Measurements from ENCODE around the gene CLOCK.

Gene CLOCK

DNA sequence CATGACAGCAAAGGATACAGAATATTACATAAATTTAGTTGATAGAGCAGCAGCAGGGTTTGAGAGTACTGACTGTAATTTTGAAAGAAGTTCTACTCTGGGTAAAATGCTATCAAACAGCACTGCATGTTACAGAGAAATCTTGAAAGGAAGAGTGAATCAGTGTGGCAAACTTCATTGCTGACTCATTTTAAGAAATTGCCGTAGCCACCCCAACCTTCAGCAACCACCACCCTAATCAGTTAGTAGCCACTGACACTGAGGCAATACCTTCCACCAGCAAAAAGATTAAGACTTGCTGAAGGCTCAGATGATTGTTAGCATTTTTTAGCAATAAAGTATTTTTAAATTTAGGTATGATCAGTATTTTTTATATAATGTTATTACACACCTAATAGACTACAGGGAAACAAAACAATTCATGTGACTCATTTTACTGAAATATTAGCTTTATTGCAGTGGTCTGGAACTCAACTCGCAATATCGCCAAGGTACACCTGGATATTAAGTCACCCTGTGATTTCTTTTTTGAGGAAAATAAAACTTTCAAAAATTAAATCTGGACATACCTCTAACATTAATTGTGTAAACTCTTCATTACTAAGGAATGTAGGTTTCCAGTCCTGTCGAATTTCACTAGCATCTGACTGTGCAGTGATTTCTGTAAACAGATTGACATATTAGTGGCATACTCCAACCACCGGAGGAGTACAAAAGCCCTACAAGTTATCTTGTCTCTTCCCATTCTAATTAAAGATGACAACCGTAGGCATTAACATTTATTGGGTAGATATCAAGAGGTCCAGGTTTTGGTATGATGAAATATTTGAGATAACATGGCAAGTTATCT lies 71.1 kb downstream of the CLOCK start:
- DNase-seq: no peak

DNA sequence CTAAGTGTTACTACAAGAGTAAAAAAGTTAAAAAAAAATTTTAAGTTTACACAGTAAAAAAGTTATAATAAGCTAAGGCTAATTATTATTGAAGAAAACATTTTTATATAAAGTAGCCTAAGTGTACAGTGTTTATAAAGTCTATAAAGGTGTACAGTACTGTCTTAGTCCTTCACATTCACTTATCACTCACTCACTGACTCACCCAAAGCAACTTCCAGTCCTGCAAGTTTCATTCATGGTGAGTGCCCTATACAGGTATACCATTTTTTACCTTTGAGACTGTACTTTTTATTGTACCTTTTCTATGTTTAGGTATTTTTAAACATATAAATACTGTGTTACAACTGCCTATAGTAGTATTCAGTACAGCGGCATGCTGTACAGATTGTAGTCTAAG lies 76.7 kb downstream of the CLOCK start:
- DNase-seq: no peak

DNA sequence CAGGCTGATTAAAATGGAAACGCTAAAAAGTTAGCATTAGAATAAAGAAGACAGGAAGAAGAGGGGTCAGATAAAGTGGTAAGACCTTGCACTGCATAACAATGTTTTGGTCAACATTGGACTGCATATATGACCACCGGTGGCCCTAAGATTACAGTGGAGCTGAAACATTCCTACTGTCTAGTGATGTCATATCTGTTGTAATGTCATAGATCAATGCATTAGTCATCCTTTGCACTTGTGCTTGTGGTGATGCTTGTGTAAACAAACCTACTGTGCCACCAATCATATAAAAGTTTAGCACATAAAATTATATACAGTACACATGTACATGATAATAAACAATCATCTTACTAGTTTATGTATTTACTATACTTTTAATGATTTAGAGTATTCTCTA lies 78.0 kb downstream of the CLOCK start:
- no peak for DNase-seq

DNA sequence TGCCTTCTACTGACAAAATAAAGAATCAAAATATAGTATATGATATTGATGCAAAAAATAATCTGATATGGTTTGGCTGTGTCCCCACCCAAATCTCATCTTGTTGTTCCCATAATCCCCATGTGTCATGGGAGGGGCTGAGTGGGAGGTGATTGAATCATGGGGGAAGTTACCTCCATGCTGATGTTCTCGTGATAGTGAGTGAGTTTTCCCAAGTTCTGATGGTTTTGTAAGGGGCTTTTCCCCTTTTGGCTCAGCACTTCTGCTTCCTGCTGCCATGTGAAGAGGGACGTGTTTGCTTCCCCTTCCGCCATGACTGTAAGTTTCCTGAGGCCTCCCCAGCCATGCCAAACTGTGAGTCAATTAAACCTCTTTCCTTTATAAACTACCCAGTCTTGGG lies 80.7 kb downstream of the CLOCK start:
- no peak for DNase-seq

DNA sequence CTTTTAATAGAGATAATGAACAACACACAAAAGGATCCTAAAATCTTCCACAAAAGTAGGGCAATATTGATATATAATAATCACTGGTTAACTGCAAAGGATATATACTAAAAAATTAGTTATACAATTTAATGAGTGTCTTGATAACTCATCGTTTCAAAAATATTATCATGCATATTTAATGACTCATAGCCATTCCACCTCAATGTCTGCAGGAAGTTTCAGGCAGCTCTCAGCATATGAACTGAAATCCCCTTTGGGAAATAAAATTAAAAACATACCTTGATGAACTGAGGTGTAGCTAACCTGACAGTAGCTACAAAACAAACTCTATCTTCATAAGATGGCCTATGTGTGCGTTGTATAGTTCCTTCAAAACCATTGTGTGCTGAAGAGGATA lies 88.1 kb downstream of the CLOCK start:
- DNase-seq: no peak

DNA sequence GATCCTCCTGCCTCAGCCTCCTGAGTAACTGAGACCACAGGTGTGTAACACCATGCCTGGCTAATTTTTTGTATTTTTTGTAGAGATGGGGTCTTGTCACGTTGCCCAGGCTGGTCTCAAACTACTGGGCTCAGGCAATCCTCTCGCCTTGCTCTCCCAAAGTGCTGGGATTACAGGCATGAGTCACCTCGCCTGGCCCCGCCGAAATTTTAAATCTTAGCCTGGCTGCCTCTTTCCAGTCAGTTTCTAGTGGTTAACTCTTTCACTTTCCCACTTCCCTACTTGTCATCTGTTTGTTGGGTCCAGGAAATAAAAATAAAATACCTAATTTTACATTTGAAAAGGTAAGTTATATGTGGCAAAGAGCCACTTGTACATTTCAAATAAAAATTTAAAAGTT lies 88.5 kb downstream of the CLOCK start:
- no peak for DNase-seq

DNA sequence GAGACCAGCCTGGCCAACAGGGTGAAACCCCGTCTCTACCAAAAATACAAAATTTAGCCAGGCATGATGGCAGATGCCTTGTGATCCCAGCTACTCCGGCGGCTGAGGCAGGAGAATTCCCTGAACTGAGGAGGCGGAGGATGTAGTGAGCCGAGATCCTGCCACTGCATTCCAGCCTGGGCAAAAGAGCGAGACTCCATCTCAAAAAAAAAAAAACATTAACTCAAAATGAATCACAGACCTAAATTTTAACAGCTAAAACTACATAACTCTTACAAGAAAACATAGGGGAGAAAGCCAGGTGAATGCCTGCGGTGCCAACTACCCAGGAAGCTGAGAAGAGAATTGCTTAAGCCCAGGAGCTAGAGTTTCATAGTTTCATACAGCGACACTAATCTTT lies 96.1 kb downstream of the CLOCK start:
- no peak for DNase-seq

DNA sequence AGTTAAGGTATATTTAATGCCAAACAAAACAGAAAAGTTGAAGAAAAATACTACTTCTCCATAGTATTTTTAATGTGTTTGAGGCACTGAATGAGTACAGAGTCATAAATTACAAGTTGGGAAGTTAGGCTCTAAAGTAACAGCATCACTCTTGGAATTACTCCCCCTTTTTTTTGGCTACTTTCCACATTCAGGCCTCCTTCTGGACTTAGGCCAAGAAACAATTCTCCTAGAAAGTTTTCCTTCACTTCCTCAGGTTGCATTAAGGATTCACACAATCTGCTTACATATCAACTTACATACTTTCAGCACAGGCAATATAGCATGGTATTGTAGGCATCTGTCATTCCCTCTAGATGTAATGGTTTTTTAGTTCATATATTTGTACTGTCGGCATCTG lies 98.9 kb downstream of the CLOCK start:
- no peak for DNase-seq

DNA sequence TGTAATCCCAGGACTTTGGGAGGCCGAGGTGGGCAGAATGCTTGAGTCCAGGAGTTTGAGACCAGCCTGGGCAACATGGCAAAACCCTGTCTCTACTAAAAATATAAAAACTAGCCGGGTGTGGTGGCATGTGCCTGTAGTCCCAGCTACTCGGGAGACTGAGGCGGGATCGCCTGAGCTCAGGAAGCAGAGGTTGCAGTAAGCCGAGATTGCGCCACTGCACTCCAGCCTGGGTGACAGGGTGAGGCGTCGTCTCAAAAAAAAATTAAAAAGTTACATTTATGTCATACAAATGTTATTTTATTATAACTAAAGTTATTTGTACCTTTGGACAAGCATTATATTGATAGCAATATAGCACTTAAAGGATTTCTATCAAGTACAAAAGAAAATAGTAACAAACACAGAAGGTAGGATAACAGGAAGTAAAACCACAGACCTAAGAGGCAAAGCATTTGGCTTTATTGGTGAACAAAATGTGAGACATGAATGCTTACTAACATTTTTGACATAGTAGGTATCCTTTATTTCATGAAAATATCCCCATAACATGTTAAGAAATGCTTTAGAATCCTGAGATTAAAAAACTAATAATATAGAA lies 99.5 kb downstream of the CLOCK start:
- DNase-seq: no peak

DNA sequence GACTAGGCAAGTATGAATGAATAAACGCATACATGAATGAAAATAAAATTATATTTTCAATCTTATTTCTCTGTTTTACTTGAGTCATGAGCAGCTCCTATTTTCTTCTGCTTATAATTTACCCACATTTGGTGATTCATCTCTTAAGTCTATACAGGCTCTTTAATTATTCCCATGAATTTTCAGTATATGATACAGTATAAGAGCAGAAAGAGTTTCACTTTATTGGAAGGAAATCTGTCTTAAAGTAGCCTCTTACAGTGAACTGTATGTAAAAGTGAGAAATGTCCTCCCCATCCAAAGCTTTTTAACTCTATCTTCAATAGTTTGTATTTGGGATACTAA lies 100.2 kb downstream of the CLOCK start:
- DNase-seq: no peak

DNA sequence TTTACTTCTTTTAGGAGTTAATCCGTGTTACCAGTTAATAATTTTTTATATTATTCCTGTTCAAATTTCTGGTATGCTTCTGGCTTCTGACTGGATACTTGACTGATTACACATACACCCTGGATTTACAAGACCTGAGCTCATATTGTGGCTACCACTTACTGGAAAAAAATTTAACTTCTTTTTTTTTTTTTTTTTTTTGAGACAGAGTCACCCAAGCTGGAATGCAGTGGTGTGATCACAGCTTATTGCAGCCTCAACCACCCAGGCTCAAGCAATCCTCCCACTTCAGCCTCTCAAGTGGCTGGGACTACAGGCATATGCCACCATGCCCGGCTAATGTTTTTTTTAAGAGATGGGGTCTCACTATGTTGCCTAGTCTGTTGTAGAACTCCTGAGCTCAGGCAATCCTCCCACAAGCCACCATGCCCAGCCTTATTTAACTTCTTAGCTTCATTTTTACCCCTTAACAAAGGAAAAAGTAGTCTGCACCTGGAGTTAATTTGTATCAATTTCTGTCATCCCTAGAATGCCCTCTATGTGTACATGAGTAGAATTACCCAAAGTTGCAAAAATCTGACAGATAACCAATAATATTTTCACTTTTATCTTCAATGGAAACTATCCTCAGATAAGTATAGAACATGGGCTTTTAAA lies 100.7 kb downstream of the CLOCK start:
- DNase-seq: no peak

DNA sequence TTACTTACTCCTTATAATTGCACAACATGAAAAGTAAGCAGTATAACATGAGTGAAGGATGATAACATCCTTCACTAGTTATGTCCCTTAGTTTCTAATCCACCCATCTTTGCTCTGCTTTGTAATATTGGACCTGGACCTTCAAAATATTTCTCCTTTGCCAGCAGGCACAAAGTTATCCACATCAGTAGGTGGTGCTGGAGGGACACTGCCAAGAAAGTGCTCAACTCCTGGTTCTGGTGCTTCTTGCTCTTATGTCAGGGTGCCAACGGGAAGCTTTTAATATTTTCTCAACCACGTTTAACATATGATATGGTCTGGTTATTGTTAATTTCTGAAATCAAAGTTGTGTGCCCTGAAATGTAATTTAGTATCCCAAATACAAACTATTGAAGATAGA lies 101.9 kb downstream of the CLOCK start:
- peak in 1 of 56 donors; percentile 1 for DNase-seq

DNA sequence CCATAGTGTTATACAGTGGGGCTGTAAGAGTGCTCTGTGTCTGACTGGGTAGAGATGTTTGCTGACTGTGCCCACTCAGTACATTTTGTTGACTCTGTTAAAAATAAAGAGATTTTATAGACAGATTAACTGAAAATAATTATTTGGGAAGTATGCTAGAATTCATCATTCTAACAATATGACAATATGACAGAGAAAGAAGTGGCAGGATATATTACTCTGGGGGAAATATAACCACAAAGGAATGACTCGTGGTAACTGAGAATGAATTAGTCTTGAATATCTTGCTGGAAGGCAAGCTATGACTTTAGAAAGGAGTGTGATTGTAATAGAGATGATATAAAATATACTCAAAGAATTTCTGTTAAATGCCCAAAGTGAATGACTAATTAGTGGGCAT lies 104.2 kb downstream of the CLOCK start:
- no peak for DNase-seq

DNA sequence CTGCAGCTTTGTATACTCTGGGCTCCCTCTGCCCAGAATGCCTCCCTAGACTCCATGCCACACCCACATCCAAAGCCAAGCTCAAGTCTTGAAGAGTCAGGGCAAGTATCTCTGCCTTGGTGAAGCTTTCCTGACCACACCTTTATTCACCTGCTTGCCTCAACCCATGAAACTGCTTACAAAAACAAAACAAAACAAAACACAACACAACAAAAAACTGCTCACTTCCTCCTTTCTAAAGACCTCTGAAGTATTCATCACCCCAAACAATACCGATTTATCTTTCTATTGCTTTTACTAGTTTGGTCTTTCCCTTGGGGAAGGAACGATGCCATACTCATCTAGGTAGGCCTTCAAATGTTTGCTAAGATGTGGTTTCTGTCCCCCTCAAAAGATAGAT lies 105.9 kb downstream of the CLOCK start:
- no peak for DNase-seq

DNA sequence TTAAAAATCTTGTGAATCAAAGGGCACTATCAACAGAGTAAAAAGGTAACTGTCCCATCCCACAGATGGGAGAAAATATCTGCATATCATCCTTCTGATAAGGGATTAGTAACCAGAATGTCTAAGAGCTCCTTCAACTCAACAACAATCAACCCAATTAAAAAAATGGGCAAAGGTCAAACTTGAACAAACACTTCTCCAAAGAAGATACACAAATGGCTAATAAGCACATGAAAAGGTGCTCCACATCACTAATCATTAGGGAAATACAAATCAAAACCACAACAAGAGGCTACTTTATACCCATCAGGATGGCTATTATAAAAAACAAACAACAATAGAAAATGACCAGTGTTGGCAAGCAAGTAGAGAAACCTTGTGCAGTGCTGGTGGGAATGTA lies 107.7 kb downstream of the CLOCK start:
- no peak for DNase-seq

DNA sequence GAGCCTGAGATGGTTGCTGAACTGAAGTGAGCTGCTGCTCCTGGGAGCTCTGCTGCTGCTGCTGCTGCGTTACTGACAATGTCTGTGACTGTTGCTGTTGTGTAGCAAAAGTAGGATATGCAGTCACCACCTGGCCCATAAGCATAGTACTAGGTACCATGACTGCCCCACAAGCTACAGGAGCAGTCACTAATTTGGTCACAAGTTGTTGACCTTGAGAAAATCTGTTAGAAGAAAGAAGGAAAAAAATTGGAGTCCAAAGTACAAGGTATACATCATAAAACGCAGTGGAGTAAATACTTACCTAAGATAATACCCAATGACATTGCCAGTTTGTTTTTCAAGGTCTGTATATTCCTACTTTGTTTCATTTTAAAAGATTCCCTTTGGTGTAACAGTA lies 108.4 kb downstream of the CLOCK start:
- DNase-seq: no peak

DNA sequence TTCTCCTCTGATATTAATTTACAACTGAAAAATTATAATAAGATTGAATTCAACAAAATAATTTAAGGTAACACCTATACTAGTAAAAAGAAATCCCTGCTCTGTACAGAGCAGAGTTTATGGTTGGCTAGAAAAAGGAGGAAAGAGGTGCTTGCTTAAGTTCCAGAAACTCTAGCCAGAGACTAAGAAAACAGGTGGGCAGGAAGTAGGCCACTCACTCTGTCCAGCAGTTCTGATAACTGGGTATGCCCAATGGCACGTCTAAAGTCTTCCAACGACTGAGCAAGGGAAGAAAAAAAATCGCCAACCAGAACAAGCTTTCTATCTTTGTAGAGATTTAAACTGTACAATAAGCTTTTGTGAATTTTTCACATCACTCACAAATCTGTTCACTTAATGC lies 108.9 kb downstream of the CLOCK start:
- DNase-seq: no peak

DNA sequence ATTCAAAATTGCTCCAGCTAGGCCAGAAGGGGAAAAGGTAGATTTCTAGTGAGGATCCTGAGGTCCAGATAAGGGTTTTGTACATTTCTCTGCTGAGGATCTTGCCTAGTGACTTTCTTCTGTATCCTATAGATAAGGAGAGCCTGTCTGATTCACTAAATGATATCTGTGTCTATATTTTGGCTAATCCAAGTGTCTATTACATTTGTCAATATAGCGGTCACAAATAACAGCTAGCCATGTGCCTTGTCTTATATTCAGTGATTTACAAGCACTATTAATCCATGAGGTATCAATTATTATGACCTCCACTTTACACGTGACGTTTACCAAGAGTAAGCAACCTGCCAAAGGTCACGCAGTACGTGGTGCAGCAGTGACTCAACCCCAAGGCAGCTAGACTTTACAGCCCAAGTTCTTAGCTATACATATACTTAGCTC lies 109.3 kb downstream of the CLOCK start:
- DNase-seq: no peak

DNA sequence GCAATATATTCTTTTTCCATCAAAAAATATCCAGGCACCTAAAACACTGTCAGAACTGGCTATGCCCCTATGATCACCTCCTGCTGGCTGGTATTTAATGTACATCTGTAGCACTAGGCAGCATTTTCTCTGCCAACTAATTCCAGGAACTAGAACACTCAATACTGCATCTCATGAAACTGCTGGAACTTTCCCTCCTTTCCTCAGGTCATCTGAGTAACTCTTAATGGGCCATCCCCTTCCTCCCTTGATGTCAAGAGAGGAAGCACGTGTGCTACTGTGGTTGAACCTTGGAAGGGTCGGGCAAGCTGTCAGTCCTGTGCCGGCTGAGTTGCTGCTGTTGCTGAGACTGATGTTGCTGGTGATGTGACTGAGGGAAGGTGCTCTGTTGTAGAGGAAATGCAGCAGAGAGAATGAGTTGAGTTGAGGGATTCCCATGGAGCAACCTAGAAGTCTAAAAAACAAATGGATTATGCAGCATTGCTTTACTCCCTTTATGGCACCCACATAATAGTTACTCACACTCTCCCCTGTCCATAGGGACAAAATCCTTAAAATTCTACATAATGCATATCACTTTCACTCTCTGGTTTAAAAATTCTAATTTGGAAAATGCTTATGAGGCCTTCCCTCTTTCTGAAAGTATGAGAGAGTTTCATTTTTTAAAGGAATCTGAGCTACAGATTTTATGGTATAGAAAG lies 111.4 kb downstream of the CLOCK start:
- no peak for DNase-seq

DNA sequence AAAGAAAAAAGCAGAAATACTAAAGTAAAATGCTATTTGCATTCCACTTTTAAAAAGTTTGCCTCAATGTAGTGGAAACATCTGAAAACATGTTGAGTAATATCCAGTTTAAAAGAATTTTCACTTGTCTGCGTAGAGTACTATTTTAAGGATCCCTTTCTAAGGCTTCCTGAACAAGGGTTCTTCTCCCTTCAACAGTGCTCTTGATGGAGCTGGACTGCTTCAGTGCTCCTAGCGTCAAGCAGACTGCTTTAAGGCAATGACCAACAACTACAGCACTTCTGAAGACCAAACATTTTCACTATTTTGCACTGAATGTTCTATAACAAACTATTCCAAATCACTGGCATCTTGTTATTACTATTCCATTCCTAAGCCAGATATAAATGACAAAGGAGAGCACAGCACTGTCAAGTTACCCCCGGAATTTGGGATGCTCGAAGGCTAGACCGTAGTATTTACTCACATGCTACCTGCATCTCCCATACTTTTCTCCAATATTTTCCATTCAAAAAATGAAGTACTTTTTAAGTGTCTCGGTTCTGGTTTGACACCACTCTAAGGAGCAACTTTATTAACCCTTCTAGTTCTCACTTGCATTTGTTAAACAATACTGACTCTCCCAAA lies 114.9 kb downstream of the CLOCK start:
- no peak for DNase-seq

DNA sequence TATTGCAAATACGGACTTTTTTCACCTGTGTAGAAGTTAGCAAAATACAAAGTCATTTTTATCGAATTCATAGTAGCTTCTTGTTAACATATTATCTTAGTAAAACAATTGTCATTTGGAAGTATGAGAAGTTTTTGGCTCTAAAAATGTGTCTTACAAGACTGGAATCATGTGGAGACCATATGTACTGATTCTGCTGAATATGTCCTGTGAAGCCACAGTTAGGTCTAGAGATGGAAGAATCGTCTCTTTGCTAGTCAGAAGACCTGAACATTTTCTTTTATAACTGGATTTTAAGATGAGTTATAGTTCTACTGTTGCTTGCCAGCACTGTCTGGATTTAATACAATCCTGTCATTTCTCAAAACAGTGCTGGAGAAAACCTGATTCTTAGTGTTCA lies 121.9 kb downstream of the CLOCK start:
- no peak for DNase-seq

DNA sequence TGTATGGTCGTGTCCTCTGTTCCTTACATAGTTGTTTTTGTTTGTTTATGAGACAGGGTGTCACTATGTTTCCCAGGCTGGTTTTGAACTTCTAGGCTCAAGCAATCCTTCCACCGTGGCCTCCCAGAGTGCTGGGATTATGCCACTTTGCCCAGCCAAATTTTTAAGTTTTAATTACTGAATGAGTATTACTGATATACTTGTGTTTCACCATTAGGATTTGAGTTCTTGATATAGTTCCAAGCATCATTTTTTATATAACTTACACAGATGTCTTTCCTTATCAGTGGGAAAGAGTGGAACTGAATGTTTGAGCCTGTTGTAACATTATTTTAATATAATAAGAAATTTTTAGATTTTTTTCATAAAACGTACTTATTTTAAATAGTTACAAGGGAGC lies 130.5 kb downstream of the CLOCK start:
- DNase-seq: no peak

All from nucleus accumbens (tissue), 56 donors.